Measurements from ENCODE around the gene EIF2B2. TPM values are rescaled to one million over a fixed set of nuclear protein-coding genes. Genes with fewer than 3 reads are reported as not detected.

EIF2B2 gene
- total RNA-seq, 2 donors from 2014 or later, result 12.9 to 17.1 TPM

GRCh38 chr14:74973003-74973653, 29.6 kb upstream of the EIF2B2 start:
- Histone ChIP-seq H3K27ac (no peak overlapping the region), H3K36me3 (replicated peaks in 1 of 2; ENCODE audit: insufficient read depth in 1 of 2, low read depth in 2 of 2) (no peaks in the 10 kb centered on the region), H3K27me3 (no peaks in the 10 kb centered on the region), H3K4me3 (no peak overlapping the region), H3K9me3 (no peaks in the 10 kb centered on the region), H3K4me1 (no peaks in the 10 kb centered on the region)
- ATAC-seq (peak; percentile 49), DNase-seq (peak in 2 of 4 donors; percentile 27 to 49)
- intact Hi-C loops (cut with DNase I), result no loop called here
- WGBS, 2 donors, result 72% methylated on average over 13 of the region's 15 CpGs; no CpG with 5 or more reads in 1 of the 2 donors
- TF ChIP-seq POLR2A (IDR thresholded peaks at IDR 0.05) (no peak), CTCF (IDR thresholded peaks at IDR 0.05) (no peak)

- no peaks in the 10 kb centered on the region for H3K4me1 ChIP-seq
- no peaks in the 10 kb centered on the region for H3K9me3 ChIP-seq
- intact Hi-C loops (cut with DNase I), result no loop called here
- ATAC-seq, result no peak
- no peaks in the 10 kb centered on the region for H3K36me3 ChIP-seq (replicated peaks in 1 of 2; ENCODE audit: insufficient read depth in 1 of 2, low read depth in 2 of 2)
- no peak for TF ChIP-seq POLR2A (IDR thresholded peaks at IDR 0.05)
- no peak for TF ChIP-seq CTCF (IDR thresholded peaks at IDR 0.05)
- H3K4me3 ChIP-seq, result no peak overlapping the region
- no peak overlapping the region for H3K27ac ChIP-seq
- H3K27me3 ChIP-seq, result no peaks in the 10 kb centered on the region
- DNase-seq, result no peak
- WGBS, 2 donors, result 79 to 91% methylated on average over 4 to 5 of the region's 5 CpGs
Measured at GRCh38 chr14:74973905-74974363, 28.8 kb upstream of the EIF2B2 start.

GRCh38 chr14:74974364-74975058, 28.2 kb upstream of the EIF2B2 start:
- intact Hi-C loops (cut with DNase I), result no loop called here
- H3K36me3 ChIP-seq (replicated peaks in 1 of 2; ENCODE audit: insufficient read depth in 1 of 2, low read depth in 2 of 2), result no peaks in the 10 kb centered on the region
- no peak overlapping the region for H3K4me3 ChIP-seq
- no peak for DNase-seq
- 80 to 87% methylated on average over 12 to 15 of the region's 15 CpGs for WGBS, 2 donors
- no peaks in the 10 kb centered on the region for H3K27me3 ChIP-seq
- no peak for ATAC-seq
- H3K9me3 ChIP-seq, result no peaks in the 10 kb centered on the region
- H3K27ac ChIP-seq, result no peak overlapping the region
- H3K4me1 ChIP-seq, result no peaks in the 10 kb centered on the region
- TF ChIP-seq POLR2A (IDR thresholded peaks at IDR 0.05) (no peak), CTCF (IDR thresholded peaks at IDR 0.05) (no peak)

- Histone ChIP-seq H3K9me3 (no peaks in the 10 kb centered on the region), H3K4me3 (no peak overlapping the region), H3K27me3 (no peaks in the 10 kb centered on the region), H3K4me1 (no peaks in the 10 kb centered on the region), H3K27ac (no peak overlapping the region), H3K36me3 (replicated peaks in 1 of 2; ENCODE audit: insufficient read depth in 1 of 2, low read depth in 2 of 2) (no peaks in the 10 kb centered on the region)
- ATAC-seq (peak; percentile 27), DNase-seq (peak; percentile 36 to 67 (median 58))
- 66 to 72% methylated on average over 8 to 12 of the region's 12 CpGs for WGBS, 2 donors
- no peak for TF ChIP-seq POLR2A (IDR thresholded peaks at IDR 0.05)
- TF ChIP-seq CTCF (IDR thresholded peaks at IDR 0.05), result no peak
- intact Hi-C loops (cut with DNase I), result no loop called here
Measured at GRCh38 chr14:74975059-74975810, 27.5 kb upstream of the EIF2B2 start.

All from body of pancreas (tissue), 4 donors.